Endodermal cell (in vitro differentiated cells): ENCODE data around the gene SHANK1. TPM values are rescaled to one million over a fixed set of nuclear protein-coding genes. Genes with fewer than 3 reads are reported as not detected.

Experiments
- DNase-seq: peaks from one replicate; pipeline ENCODE4 v3.0.0-alpha.2; 2017
- H3K27ac ChIP-seq: 2 replicates; pipeline ENCODE4 v1.5.1; 2013; ENCODE audit warnings: mild to moderate bottlenecking, low read depth, low read length, moderate library complexity
- H3K27me3 ChIP-seq: 2 replicates; pipeline ENCODE4 v1.6.1; 2013; ENCODE audit warnings: mild to moderate bottlenecking, low read length, moderate library complexity; ENCODE audit not compliant: insufficient read depth, control insufficient read depth, poor library complexity, severe bottlenecking
- H3K36me3 ChIP-seq: 2 replicates; pipeline ENCODE4 v1.7.0; 2013; ENCODE audit warnings: mild to moderate bottlenecking, low read length, moderate library complexity; ENCODE audit not compliant: control insufficient read depth, insufficient read depth
- H3K4me1 ChIP-seq: one replicate; pipeline ENCODE4 v1.7.0; 2013; ENCODE audit warnings: low read length; ENCODE audit not compliant: control insufficient read depth, insufficient read depth
- H3K4me3 ChIP-seq: 2 replicates; pipeline ENCODE4 v1.5.1; 2013; ENCODE audit warnings: mild to moderate bottlenecking, low read length, moderate library complexity
- H3K9ac ChIP-seq: 2 replicates; pipeline ENCODE4 v1.6.1; 2013; ENCODE audit warnings: mild to moderate bottlenecking, low read length, moderate library complexity; ENCODE audit not compliant: poor library complexity, severe bottlenecking; ENCODE audit errors: extremely low read depth
- H3K9me3 ChIP-seq: 2 replicates; pipeline ENCODE4 v1.6.1; 2013; ENCODE audit warnings: mild to moderate bottlenecking, low read length, moderate library complexity; ENCODE audit not compliant: control insufficient read depth
- H3K27ac Mint-ChIP-seq: 2 replicates; pipeline ENCODE4 v1.8.0; 2020; ENCODE audit warnings: mixed read lengths
- H3K27me3 Mint-ChIP-seq: 2 replicates; pipeline ENCODE4 v1.8.0; 2021; ENCODE audit warnings: mild to moderate bottlenecking, mixed read lengths; ENCODE audit not compliant: insufficient read depth
- H3K36me3 Mint-ChIP-seq: 2 replicates; pipeline ENCODE4 v1.8.0; 2020; ENCODE audit warnings: low read depth, mixed read lengths
- H3K4me1 Mint-ChIP-seq: 2 replicates; pipeline ENCODE4 v1.8.0; 2020; ENCODE audit warnings: mixed read lengths
- H3K4me3 Mint-ChIP-seq: 2 replicates; pipeline ENCODE4 v1.8.0; 2020; ENCODE audit warnings: mild to moderate bottlenecking, moderate library complexity, mixed read lengths
- H3K9me3 Mint-ChIP-seq: 2 replicates; pipeline ENCODE4 v1.8.0; 2020; ENCODE audit warnings: mild to moderate bottlenecking, mixed read lengths
- CTCF ChIP-seq: fragments of 200-600 bp; sonication (generic); conservative IDR thresholded peaks from 2 replicates; pipeline ENCODE4 v1.5.0; 2021; ENCODE audit warnings: antibody characterized with exemption, mild to moderate bottlenecking
- WGBS, 2 experiments: methylation state at CpG; one replicate each; pipeline versions ENCODE4 v1.1.5 to v1.1.7; 2013; ENCODE audit warnings: missing lambda C conversion rate in 2 of 2, mixed read lengths in 1 of 2; ENCODE audit not compliant: insufficient coverage in 1 of 2, insufficient read length in 1 of 2; 5-methylcytosine and 5-hydroxymethylcytosine counted together
- total RNA-seq, 2 donors: library from RNA; stranded (reverse); fragmentation: NEBNext Ultra II Directional in 1 of 2; extraction: Animal tissue kit (Norgen Biotek cat#: 25700) in 1 of 2; gene quantifications; 2 replicates in 1 of 2; 3 replicates in 1 of 2; pipeline ENCODE4 v1.2.1, GENCODE V29; 2021

Gene SHANK1
- total RNA-seq, 2 donors from 2014 or later = 1.6 to 1.9 TPM

DNA sequence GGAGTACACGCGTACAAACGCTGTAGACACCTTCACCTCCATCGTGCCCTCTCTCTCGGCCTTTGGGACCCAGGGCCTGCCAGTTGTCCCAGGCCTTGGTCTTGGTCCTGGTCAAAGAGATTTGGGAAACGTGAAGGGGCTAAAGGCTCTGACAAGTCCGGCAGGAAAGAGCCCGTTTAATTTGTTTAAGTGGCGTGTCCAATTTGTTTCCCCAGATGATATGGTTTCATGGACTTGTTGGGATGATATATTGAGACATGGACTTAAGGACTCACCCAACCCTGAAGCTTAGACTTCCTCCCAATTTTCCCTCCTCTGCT, 6.3 kb upstream of the SHANK1 start:
- Histone ChIP-seq H3K4me1 (no peaks in the 10 kb centered on the region), H3K27ac (no peak overlapping the region), H3K9me3 (no peaks in the 10 kb centered on the region), H3K9ac (no peak overlapping the region), H3K27me3 (peaks cover 10% of the 10 kb centered on the region), H3K36me3 (no peaks in the 10 kb centered on the region), H3K4me3 (peak overlapping the region; percentile 70)
- H3K4me1 Mint-ChIP-seq = peaks cover 8% of the 10 kb centered on the region
- DNase-seq = no peak
- no peak overlapping the region for H3K27ac Mint-ChIP-seq
- peak overlapping the region; percentile 78 for H3K4me3 Mint-ChIP-seq
- peaks cover 50% of the 10 kb centered on the region for H3K27me3 Mint-ChIP-seq
- no peak for TF ChIP-seq CTCF
- 86 to 88% methylated on average over 9 of the region's 9 CpGs for whole genome bisulfite sequencing, 2 experiments
- H3K36me3 Mint-ChIP-seq = no peaks in the 10 kb centered on the region
- H3K9me3 Mint-ChIP-seq = peaks cover 1% of the 10 kb centered on the region

- Histone ChIP-seq H3K9ac (peak overlapping the region; percentile 0), H3K36me3 (no peaks in the 10 kb centered on the region), H3K27me3 (peaks cover 10% of the 10 kb centered on the region), H3K4me3 (peak overlapping the region; percentile 70), H3K9me3 (no peaks in the 10 kb centered on the region), H3K27ac (no peak overlapping the region), H3K4me1 (no peaks in the 10 kb centered on the region)
- peaks cover 1% of the 10 kb centered on the region for H3K9me3 Mint-ChIP-seq
- no peaks in the 10 kb centered on the region for H3K36me3 Mint-ChIP-seq
- peak overlapping the region; percentile 78 for H3K4me3 Mint-ChIP-seq
- DNase-seq = no peak
- WGBS, 2 experiments = 46 to 49% methylated on average over 40 to 52 of the region's 52 CpGs
- H3K27me3 Mint-ChIP-seq = peaks cover 55% of the 10 kb centered on the region
- H3K27ac Mint-ChIP-seq = peak overlapping the region; percentile 68
- peaks cover 8% of the 10 kb centered on the region for H3K4me1 Mint-ChIP-seq
- TF ChIP-seq CTCF = no peak
Observed at GRCh38 chr19:50725218-50725910, 5.8 kb upstream of the SHANK1 start.

- peak overlapping the region; percentile 95 for H3K27ac Mint-ChIP-seq
- H3K9me3 Mint-ChIP-seq = peaks cover 1% of the 10 kb centered on the region
- peaks cover 8% of the 10 kb centered on the region for H3K4me1 Mint-ChIP-seq
- H3K36me3 ChIP-seq = no peaks in the 10 kb centered on the region
- peaks cover 58% of the 10 kb centered on the region for H3K27me3 Mint-ChIP-seq
- 39 to 49% methylated on average over 43 to 64 of the region's 65 CpGs for WGBS, 2 experiments
- no peaks in the 10 kb centered on the region for H3K4me1 ChIP-seq
- no peak overlapping the region for H3K9ac ChIP-seq
- H3K4me3 Mint-ChIP-seq = peak overlapping the region; percentile 78
- peak overlapping the region; percentile 77 for H3K4me3 ChIP-seq
- H3K27me3 ChIP-seq = peaks cover 10% of the 10 kb centered on the region
- H3K36me3 Mint-ChIP-seq = no peaks in the 10 kb centered on the region
- TF ChIP-seq CTCF = peak; percentile 92
- DNase-seq = peak; percentile 100
- H3K27ac ChIP-seq = no peak overlapping the region
- H3K9me3 ChIP-seq = no peaks in the 10 kb centered on the region
Observed at GRCh38 chr19:50724522-50725217, 5.1 kb upstream of the SHANK1 start.
